ENCODE data around the gene SPOCK1.

DNA sequence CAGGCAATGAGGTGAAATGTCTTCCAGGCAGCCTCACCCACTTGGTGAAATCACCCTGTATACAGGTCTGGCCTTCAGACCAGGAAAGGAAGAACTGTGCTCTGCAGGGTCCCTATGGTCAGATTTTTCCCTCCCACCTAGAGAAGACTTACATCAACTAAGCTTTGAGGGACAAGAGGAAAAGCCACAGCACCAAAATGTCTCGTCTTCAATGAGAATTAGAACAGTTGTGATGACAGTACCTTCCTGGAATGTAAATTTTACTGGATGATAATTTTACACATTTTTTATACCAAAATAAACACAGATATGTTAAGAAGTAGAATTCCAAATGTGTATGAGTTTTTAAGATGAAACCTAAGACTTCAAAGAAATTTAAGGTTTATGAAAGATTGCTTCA, 283.9 kb downstream of the SPOCK1 start:
- TF ChIP-seq, protein P1, sequence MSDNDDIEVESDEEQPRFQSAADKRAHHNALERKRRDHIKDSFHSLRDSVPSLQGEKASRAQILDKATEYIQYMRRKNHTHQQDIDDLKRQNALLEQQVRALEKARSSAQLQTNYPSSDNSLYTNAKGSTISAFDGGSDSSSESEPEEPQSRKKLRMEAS (IDR thresholded peaks at IDR 0.05; ENCODE audit: insufficient read depth, insufficient read length) = no peak
- TF ChIP-seq, protein P2, sequence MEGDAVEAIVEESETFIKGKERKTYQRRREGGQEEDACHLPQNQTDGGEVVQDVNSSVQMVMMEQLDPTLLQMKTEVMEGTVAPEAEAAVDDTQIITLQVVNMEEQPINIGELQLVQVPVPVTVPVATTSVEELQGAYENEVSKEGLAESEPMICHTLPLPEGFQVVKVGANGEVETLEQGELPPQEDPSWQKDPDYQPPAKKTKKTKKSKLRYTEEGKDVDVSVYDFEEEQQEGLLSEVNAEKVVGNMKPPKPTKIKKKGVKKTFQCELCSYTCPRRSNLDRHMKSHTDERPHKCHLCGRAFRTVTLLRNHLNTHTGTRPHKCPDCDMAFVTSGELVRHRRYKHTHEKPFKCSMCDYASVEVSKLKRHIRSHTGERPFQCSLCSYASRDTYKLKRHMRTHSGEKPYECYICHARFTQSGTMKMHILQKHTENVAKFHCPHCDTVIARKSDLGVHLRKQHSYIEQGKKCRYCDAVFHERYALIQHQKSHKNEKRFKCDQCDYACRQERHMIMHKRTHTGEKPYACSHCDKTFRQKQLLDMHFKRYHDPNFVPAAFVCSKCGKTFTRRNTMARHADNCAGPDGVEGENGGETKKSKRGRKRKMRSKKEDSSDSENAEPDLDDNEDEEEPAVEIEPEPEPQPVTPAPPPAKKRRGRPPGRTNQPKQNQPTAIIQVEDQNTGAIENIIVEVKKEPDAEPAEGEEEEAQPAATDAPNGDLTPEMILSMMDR (IDR thresholded peaks at IDR 0.05; ENCODE audit: extremely low read depth in 1 of 2, insufficient read depth in 1 of 2, low read depth in 1 of 2, low read length in 2 of 2) = no peak
- TF ChIP-seq EZH2 (IDR thresholded peaks at IDR 0.05; ENCODE audit: borderline replicate concordance, low read depth, low read length, severe bottlenecking) (no peak), POLR2A (IDR thresholded peaks at IDR 0.05; ENCODE audit: low read depth, low read length) (no peak), POLR2AphosphoS5 (IDR thresholded peaks at IDR 0.05; ENCODE audit: insufficient read depth, low read depth, low read length) (no peak), GATA2 (IDR thresholded peaks at IDR 0.05; ENCODE audit: insufficient read depth, insufficient read length, low read depth, low read length) (no peak), MYC (IDR thresholded peaks at IDR 0.05; ENCODE audit: low read depth, low read length) (no peak), JUN (IDR thresholded peaks at IDR 0.05; ENCODE audit: borderline replicate concordance, insufficient read depth, insufficient read length, low read depth) (no peak)

All from endothelial cell of umbilical vein (primary cell).